CD4-positive, alpha-beta T cell treated with Interleukin-17A for 1 hour (primary cell): ENCODE measurements around the gene MAP2K3.
"Not testable (repeated sequence)": the region's sequence is repeated elsewhere in the genome, so short reads cannot be mapped to it uniquely, and the experiment has no call there.

ENCODE experiments used
- DNase-seq: peaks from one replicate; pipeline ENCODE4 v3.0.0-alpha.2; 2020

The MAP2K3 gene

GRCh38 chr17:21297597-21297996 lies 13.1 kb downstream of the MAP2K3 start:
- no peak for DNase-seq

DNA sequence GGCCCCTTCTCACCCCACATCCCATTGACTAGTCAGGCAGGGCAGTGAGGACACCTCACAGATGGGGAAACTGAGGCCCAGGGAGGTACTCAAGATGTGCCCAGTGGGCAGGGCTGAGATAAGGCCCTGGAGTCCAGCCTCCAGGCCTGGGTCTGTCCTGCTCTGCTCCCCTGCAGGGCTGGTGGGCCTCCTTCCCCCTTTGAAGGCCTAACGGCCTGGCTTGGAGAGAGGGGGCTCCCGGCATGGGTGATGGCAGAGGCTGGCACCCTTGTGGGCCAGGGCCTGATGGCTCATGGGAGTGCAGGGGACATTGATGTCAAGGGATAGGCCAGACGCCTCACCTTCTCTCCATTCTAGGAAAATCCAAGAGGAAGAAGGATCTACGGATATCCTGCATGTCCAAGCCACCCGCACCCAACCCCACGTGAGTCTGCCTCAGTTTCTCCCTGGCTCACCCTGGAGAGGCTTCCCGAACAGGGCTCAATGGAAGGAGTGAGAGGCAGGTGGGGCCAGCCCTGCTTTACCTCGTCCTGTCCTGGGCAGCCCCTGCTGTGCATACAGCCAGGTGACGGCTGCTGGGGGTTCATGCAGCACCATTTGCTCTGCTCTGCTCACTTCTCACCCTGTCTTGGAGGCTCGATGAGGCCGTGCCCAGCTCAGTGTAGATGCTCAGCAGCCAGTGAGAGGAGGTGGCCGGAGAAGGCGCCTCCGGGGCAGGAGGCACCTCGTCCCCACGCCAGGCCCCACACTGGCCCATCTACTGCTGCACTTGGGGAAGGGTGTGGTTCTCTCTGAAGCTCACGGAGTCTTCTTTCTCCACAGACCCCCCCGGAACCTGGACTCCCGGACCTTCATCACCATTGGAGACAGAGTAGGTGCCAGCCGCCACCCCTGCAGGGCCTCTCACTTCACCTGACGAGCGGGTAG lies 13.8 kb downstream of the MAP2K3 start:
- DNase-seq, result no peak

- no peak for DNase-seq
Observed at GRCh38 chr17:21298983-21299519, 14.5 kb downstream of the MAP2K3 start.

- DNase-seq, result no peak
Observed at GRCh38 chr17:21299981-21300600, 15.6 kb downstream of the MAP2K3 start.

GRCh38 chr17:21300601-21301571 lies 16.4 kb downstream of the MAP2K3 start:
- no peak for DNase-seq

- no peak for DNase-seq
Observed at GRCh38 chr17:21301593-21302550, 17.4 kb downstream of the MAP2K3 start.

GRCh38 chr17:21302711-21303425 lies 18.4 kb downstream of the MAP2K3 start:
- DNase-seq, result no peak

- no peak for DNase-seq
Observed at GRCh38 chr17:21303441-21304065, 19.0 kb downstream of the MAP2K3 start.

DNA sequence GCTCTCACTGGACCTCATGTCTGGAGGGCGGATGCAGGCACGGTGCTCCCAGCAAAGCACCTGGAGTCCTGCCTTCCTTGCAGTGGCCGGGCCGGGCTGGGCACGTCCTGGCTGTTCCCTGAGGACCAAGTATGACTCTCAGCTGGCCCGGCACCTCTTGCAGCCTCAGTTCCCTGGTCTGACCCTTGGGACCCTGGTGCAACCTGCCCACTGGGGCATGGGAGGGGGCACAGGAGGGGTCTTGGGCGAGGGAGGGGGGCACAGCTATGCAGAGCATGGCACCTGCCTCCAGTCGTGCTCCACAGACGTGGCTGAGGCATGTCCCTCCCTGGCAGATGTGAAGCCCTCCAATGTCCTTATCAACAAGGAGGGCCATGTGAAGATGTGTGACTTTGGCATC lies 19.6 kb downstream of the MAP2K3 start:
- no peak for DNase-seq

GRCh38 chr17:21304551-21305151 lies 20.1 kb downstream of the MAP2K3 start:
- not testable (repeated sequence) for DNase-seq

- DNase-seq, result not testable (repeated sequence)
Observed at GRCh38 chr17:21305431-21306180, 21.1 kb downstream of the MAP2K3 start.

- DNase-seq, result not testable (repeated sequence)
Observed at GRCh38 chr17:21306611-21307272, 22.2 kb downstream of the MAP2K3 start.

- DNase-seq, result not testable (repeated sequence)
Observed at GRCh38 chr17:21307273-21307625, 22.7 kb downstream of the MAP2K3 start.

GRCh38 chr17:21308931-21309381 lies 24.4 kb downstream of the MAP2K3 start:
- DNase-seq, result not testable (repeated sequence)

GRCh38 chr17:21310061-21310765 lies 25.7 kb downstream of the MAP2K3 start:
- DNase-seq, result not testable (repeated sequence)

DNA sequence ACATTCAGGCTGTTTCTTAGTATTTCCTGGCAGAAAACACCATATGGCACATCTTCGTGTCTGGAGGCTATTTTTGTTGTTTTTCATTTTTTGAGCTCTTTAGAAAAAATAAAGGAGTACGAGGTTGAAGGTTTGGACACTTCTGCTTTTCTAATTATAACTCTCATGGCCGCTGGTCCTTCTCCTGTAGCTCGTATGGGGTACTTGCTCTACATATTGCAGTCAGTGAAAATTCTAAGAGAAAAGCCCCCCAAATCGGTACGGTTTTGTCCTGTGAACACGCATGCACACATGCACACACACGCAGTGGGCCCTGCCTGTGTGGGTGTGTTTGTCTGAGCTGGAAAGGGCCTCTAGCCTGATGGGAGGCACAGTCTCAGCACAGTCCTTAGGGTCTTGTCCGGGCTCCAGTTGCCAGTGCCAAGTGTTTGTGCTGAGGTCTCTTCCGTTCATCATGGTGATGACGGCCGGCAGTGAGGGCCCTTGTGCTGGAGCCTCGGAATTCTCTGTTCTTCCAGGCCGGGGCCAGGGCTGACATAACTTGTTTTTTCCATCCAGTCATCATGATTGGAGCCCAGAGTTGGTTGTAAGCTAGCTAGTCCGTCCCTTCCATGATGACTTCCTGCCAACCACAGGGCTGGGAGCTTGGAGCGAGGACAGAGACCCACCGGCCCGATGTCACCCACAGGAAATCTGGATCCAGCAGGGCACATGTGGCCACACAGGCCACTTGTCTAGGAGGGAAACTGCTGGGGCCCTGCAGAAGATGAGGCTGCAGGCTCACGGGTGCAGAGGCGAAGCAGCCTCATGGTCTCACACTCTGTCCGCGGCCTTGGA lies 26.5 kb downstream of the MAP2K3 start:
- not testable (repeated sequence) for DNase-seq

DNA sequence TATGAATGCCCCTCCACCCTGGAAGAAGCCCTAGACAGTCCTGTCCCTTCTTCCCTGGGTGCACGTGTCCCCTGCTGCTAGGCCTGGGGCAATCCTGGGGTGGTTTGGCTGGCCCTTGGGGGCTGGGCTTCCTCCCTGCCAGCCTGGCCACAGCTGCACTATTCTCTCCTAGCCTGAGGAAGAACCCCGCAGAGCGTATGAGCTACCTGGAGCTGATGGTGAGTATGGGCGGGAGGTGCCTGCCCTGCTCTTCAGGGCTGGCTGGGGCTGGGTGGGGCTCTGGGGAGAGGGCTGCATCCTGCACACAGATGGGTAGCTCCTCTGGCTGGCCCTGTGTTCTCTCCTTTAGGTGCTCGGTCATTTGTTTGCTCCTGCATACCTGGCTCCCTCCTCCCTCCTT lies 28.8 kb downstream of the MAP2K3 start:
- no peak for DNase-seq
